ENCODE measurements around the gene CCL27. TPM values are rescaled to one million over a fixed set of nuclear protein-coding genes. Genes with fewer than 3 reads are reported as not detected.

Gene CCL27, protein sequence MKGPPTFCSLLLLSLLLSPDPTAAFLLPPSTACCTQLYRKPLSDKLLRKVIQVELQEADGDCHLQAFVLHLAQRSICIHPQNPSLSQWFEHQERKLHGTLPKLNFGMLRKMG
- under 1 TPM in 1 of 2 donors, not detected in 1; 0.66 TPM for total RNA-seq
- 1 to 10 TPM; 1.0 TPM for polyA plus RNA-seq (ENCODE audit: insufficient read length in 2 of 2)
- long read RNA-seq, donor 1, result 0 reads
- long read RNA-seq, donor 2, result 0 reads
- long read RNA-seq, donor 3, partial matches to known transcripts, result 0 of 1 reads
- long read RNA-seq, donor 3, other reads (novel, unspliced or antisense), result 0 of 1 reads
- long read RNA-seq, donor 4, result 0 reads

DNA sequence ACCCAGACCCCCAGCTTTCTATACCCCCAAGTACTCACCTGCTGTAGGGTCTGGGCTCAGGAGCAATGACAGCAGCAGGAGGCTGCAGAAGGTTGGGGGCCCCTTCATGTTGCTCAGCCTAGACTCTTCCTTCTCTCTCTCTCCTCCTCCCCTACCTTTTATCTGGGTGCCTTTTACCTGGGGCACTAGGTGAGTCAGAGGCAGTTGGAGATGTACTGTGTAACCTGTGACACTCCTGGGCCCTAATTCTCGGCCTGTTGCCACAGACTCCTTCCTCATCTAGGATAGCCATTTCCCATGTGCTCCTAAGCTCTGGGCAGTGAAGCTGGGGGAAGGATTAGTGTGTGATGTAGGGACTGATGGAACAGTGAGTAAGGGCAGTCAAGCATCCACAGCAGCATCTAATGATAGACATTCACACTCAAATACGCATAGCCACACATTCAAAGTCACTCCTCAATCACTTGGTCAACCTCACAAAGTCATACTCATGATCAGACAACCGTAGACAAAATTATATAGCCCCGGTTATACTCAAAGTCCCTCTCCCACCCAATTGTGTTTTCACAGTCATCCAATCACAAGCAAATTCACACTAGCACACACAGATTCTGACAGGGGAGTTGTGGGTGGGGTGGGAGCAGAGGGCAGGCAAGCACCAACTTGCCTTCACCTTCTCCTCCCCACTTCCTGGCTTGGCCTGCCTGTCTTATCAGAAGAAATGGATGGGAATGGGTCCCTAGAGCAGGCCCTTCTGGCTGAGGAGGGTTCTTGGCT lies at the start of gene CCL27:
Gene CCL27, minus strand, starts transcription at position 132 of the 777 bp plus-strand sequence. Its CDS starts 24 bp downstream, at position 108.
- H3K9me3 ChIP-seq (ENCODE audit: control insufficient read depth, insufficient read depth, low read length), result no peaks in the 10 kb centered on the region
- H3K27me3 ChIP-seq (ENCODE audit: control insufficient read depth, insufficient read depth, low read length), result no peaks in the 10 kb centered on the region
- WGBS (ENCODE audit: insufficient coverage), result no CpG with 5 or more reads among the region's 4 CpGs
- no peak within 1 kb of the TSS for H3K27ac ChIP-seq (ENCODE audit: low read depth, low read length)
- H3K4me1 ChIP-seq (ENCODE audit: control insufficient read depth, insufficient read depth, low read length), result peaks cover 23% of the 10 kb centered on the region
- no peak within 1 kb of the TSS for H3K4me3 ChIP-seq (ENCODE audit: low read depth, low read length)
- no peak for DNase-seq (ENCODE audit: low read depth in 4 of 6, low spot score in 6 of 6)
- peaks cover 15% of the 10 kb centered on the region for H3K36me3 ChIP-seq (ENCODE audit: control insufficient read depth, insufficient read depth, low read length)

DNA sequence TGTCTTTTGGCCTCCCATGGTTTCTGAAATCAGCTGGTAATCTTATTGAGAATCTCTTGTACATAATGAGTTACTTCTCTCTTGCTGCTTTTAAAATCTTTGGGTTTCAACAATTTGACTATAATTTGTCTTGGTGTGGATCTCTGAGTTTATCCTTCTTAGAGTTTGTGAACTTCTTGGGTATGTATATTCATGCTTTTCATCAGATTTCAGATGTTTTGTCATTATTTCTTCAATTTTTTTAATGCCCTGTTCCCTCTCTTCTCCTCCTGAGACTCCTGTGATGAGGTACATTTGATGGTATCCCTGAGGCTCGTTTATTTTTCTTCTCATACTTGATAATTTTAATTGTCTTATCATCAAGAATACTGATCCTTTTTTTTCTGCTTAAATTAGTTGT lies 49.7 kb upstream of the CCL27 start:
- WGBS (ENCODE audit: insufficient coverage), result no CpG with 5 or more reads among the region's 1 CpG
- H3K4me3 ChIP-seq (ENCODE audit: low read depth, low read length), result no peak overlapping the region
- peaks cover 6% of the 10 kb centered on the region for H3K4me1 ChIP-seq (ENCODE audit: control insufficient read depth, insufficient read depth, low read length)
- no peak overlapping the region for H3K27ac ChIP-seq (ENCODE audit: low read depth, low read length)
- no peaks in the 10 kb centered on the region for H3K36me3 ChIP-seq (ENCODE audit: control insufficient read depth, insufficient read depth, low read length)
- no peak for DNase-seq (ENCODE audit: low read depth in 4 of 6, low spot score in 6 of 6)
- no peaks in the 10 kb centered on the region for H3K9me3 ChIP-seq (ENCODE audit: control insufficient read depth, insufficient read depth, low read length)
- no peaks in the 10 kb centered on the region for H3K27me3 ChIP-seq (ENCODE audit: control insufficient read depth, insufficient read depth, low read length)

DNA sequence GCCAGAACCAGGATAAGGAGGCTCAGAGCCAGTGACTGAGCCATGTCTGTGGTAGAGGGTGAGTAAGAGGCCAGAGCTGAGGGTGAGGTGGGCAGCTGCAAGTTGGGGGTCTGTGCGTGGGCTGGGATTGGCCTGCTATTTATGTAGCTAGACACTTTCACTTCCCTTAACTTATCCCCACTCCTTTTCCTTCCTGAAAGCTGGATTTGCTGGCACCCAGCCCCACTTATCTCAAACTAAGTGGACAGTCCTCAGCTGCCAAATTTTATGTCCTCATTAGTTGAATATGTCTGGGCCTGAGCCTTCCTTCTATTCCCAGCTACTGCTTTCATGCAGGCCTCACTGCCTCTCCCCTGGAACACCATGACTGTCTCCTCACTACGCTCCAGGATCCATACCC lies 47.6 kb upstream of the CCL27 start, which contains the start of gene CCL21:
Gene CCL21, minus strand, starts transcription at position 114 of the 400 bp plus-strand sequence. Its CDS starts 70 bp downstream, at position 44.
- H3K4me1 ChIP-seq (ENCODE audit: control insufficient read depth, insufficient read depth, low read length), result peaks cover 6% of the 10 kb centered on the region
- H3K27me3 ChIP-seq (ENCODE audit: control insufficient read depth, insufficient read depth, low read length), result no peaks in the 10 kb centered on the region
- no peaks in the 10 kb centered on the region for H3K9me3 ChIP-seq (ENCODE audit: control insufficient read depth, insufficient read depth, low read length)
- no peaks in the 10 kb centered on the region for H3K36me3 ChIP-seq (ENCODE audit: control insufficient read depth, insufficient read depth, low read length)
- DNase-seq (ENCODE audit: low read depth in 4 of 6, low spot score in 6 of 6), result peak in 1 of 6 donors; percentile 10
- no peak within 1 kb of the TSS for H3K4me3 ChIP-seq (ENCODE audit: low read depth, low read length)
- WGBS (ENCODE audit: insufficient coverage), result no CpG with 5 or more reads among the region's 2 CpGs
- no peak within 1 kb of the TSS for H3K27ac ChIP-seq (ENCODE audit: low read depth, low read length)

DNA sequence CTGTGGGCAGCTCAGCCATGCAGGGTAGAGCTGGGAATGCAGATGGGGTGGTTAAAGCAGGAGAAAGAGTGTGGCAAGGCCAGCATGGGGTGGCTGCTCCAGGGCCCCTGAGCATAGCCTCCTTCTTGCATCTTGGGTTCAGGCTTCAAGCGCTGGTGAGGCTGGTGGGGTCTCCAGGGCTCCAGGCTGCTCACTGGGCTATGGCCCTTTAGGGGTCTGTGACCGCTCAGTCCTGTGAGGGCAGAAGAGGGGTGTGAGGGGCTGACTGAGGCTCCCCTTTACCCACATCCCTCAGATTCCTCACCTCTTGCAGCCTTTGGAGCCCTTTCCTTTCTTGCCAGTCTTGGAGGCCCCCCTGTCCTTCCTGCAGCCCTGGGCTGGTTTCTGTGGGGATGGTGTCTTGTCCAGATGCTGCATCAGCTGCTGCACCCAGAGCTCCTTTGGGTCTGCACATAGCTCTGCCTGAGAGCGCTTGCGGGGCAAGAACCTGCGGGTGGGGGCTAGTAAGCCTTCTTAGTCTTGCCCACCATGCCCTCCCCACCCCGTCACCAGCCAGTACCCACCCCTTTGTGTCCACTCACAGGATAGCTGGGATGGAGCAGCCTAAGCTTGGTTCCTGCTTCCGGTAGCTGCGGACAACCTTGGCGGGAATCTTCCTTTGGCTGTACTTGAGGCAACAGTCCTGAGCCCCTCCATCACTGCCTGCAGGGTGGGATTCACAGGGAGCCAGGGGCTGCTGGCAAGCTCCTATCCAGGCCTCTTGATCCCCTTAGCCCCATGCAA lies 46.9 kb upstream of the CCL27 start:
- Histone ChIP-seq H3K27me3 (ENCODE audit: control insufficient read depth, insufficient read depth, low read length) (no peaks in the 10 kb centered on the region), H3K4me1 (ENCODE audit: control insufficient read depth, insufficient read depth, low read length) (peaks cover 6% of the 10 kb centered on the region), H3K4me3 (ENCODE audit: low read depth, low read length) (no peak overlapping the region), H3K9me3 (ENCODE audit: control insufficient read depth, insufficient read depth, low read length) (no peaks in the 10 kb centered on the region), H3K27ac (ENCODE audit: low read depth, low read length) (no peak overlapping the region), H3K36me3 (ENCODE audit: control insufficient read depth, insufficient read depth, low read length) (no peaks in the 10 kb centered on the region)
- DNase-seq (ENCODE audit: low read depth in 4 of 6, low spot score in 6 of 6), result no peak
- 99% methylated on average over 7 of the region's 9 CpGs for WGBS (ENCODE audit: insufficient coverage)

DNA sequence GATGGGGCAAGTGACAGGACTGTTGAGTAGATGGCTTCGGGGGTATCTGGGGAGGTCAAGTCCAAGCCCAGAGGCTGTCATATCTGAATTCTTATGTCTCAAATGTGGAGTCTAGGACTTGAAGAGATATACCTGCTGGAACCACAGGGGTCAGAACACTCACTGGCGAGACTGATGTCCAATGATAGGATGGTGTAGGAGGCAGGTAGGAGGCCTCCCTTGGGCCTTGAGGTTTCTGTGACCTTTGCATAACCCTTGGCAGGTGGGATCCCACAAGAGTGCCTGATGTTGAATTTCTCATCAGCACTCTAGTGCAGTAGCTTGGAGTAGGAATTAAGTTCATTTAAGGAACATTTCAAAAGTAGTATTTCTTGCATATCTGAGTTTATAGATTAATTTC lies 44.7 kb upstream of the CCL27 start:
- no peak overlapping the region for H3K4me3 ChIP-seq (ENCODE audit: low read depth, low read length)
- WGBS (ENCODE audit: insufficient coverage), result 82% methylated on average over 2 of the region's 2 CpGs
- DNase-seq (ENCODE audit: low read depth in 4 of 6, low spot score in 6 of 6), result no peak
- H3K36me3 ChIP-seq (ENCODE audit: control insufficient read depth, insufficient read depth, low read length), result no peaks in the 10 kb centered on the region
- peaks cover 6% of the 10 kb centered on the region for H3K4me1 ChIP-seq (ENCODE audit: control insufficient read depth, insufficient read depth, low read length)
- H3K27me3 ChIP-seq (ENCODE audit: control insufficient read depth, insufficient read depth, low read length), result no peaks in the 10 kb centered on the region
- no peaks in the 10 kb centered on the region for H3K9me3 ChIP-seq (ENCODE audit: control insufficient read depth, insufficient read depth, low read length)
- no peak overlapping the region for H3K27ac ChIP-seq (ENCODE audit: low read depth, low read length)

DNA sequence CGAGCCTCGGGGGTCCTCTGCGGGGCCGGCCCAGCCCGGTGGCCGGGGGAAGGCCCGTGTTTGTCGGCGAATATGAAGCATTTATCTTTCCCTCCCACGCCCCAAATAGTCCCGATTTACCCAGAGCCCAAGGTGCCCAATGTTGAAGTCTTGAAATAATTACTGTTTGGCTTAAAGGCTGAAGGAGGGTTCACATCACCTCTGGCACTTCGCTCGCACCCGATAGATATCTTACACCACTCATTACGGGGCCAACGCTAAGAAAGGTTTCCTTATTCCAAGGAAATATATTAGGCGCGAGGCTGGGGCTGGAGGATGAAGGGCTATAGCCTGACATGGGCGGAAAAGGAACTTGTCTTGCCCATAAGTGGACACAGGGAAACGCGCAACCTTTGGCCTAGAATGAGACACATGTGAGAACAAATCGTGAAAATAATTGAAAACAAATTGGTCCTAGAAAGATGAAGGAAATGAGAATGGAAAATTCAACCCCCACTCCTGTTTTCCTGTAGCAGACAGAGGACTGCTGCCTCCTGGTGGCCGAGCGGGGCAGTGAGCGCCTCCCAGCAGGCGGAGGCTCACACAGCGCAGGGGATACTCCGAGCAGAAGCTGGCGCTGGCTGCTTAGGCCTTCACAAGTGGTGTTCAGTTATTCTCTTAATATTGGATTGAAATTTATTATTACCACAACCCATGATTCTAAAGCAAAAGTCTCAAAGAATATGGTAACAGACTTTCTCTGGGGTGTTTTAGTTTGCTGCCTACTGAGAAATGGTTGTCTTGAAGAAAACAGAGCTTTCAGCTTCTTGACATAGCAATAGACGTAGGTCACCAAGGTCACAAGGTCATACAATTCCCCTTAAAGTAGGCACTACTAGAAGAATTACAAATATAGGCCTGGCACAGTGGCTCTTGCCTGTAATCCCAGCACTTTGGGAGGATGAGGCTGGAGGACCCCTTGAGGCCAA lies 39.6 kb upstream of the CCL27 start:
- peak overlapping the region; percentile 48 for H3K4me3 ChIP-seq (ENCODE audit: low read depth, low read length)
- peaks cover 8% of the 10 kb centered on the region for H3K27me3 ChIP-seq (ENCODE audit: control insufficient read depth, insufficient read depth, low read length)
- WGBS (ENCODE audit: insufficient coverage), result 9% methylated on average over 7 of the region's 30 CpGs
- peaks cover 12% of the 10 kb centered on the region for H3K4me1 ChIP-seq (ENCODE audit: control insufficient read depth, insufficient read depth, low read length)
- no peaks in the 10 kb centered on the region for H3K36me3 ChIP-seq (ENCODE audit: control insufficient read depth, insufficient read depth, low read length)
- peak; percentile 35 to 93 (median 55) for DNase-seq (ENCODE audit: low read depth in 4 of 6, low spot score in 6 of 6)
- peak overlapping the region; percentile 51 for H3K27ac ChIP-seq (ENCODE audit: low read depth, low read length)
- no peaks in the 10 kb centered on the region for H3K9me3 ChIP-seq (ENCODE audit: control insufficient read depth, insufficient read depth, low read length)

DNA sequence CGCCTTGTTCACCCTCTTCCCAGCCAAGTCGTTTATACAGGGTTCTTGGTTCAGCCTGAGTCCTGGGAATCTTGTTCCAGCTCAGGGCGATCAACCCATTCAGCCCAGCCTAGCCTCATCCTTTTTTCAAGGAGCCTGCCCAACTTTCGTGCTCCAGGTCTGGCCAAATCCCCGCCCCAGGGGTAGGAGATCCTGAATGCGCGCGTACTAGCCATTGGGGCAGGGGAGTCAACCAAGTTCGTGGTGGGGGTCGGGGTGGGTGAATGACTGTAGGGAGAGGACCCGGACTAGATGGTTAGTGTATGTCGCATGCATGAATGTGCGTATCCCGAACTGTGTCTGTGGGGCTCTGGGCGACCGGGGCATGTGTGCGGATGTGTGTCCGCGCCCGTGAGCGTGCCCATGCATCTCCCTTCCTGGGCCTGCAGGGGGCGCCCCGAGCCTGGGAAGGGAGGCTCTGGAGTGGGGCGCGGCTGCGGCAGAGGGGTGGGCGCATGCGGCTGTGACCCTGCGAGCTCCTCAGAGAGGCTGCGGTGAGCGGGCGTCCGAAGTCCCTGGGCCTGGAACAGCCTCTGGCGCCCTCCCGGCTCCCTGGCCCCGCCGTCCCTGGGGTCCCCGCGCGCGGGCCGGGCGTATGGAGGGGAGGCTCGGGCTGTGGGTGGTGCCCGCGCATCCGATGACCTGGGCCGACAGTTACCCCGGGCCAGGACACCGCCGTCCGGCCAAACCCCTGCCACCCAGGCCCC lies 38.7 kb upstream of the CCL27 start:
- Histone ChIP-seq H3K9me3 (ENCODE audit: control insufficient read depth, insufficient read depth, low read length) (no peaks in the 10 kb centered on the region), H3K27me3 (ENCODE audit: control insufficient read depth, insufficient read depth, low read length) (peaks cover 8% of the 10 kb centered on the region), H3K4me3 (ENCODE audit: low read depth, low read length) (peak overlapping the region; percentile 48), H3K4me1 (ENCODE audit: control insufficient read depth, insufficient read depth, low read length) (peaks cover 12% of the 10 kb centered on the region), H3K27ac (ENCODE audit: low read depth, low read length) (no peak overlapping the region), H3K36me3 (ENCODE audit: control insufficient read depth, insufficient read depth, low read length) (no peaks in the 10 kb centered on the region)
- DNase-seq (ENCODE audit: low read depth in 4 of 6, low spot score in 6 of 6), result peak in 5 of 6 donors; percentile 45 to 91 (median 56)
- 5% methylated on average over 51 of the region's 52 CpGs for WGBS (ENCODE audit: insufficient coverage)

DNA sequence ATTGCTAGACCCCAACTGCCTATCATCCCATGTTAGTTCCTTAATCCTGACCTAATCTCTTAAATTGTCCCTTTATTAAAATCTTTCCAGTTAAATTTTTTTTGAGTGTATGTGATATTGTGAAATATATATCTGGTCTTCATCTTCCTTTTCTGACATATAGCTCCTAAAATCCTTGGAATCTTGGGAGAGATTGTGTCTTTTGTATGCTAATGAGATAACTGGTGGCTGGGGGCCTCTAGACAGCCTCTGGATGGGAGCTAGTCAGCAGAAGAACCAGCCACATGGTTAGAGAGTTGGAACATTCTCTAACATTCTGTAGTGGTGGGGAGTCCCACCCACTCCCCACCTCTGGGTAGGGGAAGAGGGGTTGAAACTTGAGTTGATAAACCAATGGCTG lies 32.4 kb upstream of the CCL27 start:
- H3K9me3 ChIP-seq (ENCODE audit: control insufficient read depth, insufficient read depth, low read length), result peaks cover 3% of the 10 kb centered on the region
- no peaks in the 10 kb centered on the region for H3K4me1 ChIP-seq (ENCODE audit: control insufficient read depth, insufficient read depth, low read length)
- no peaks in the 10 kb centered on the region for H3K27me3 ChIP-seq (ENCODE audit: control insufficient read depth, insufficient read depth, low read length)
- H3K36me3 ChIP-seq (ENCODE audit: control insufficient read depth, insufficient read depth, low read length), result no peaks in the 10 kb centered on the region
- no peak overlapping the region for H3K27ac ChIP-seq (ENCODE audit: low read depth, low read length)
- H3K4me3 ChIP-seq (ENCODE audit: low read depth, low read length), result no peak overlapping the region
- DNase-seq (ENCODE audit: low read depth in 4 of 6, low spot score in 6 of 6), result no peak

Data from spinal cord (tissue), 10 donors.